Esophagus mucosa (tissue), 1 donor: Measurements from ENCODE around the gene DNAJC28. TPM values are rescaled to one million over a fixed set of nuclear protein-coding genes. Genes with fewer than 3 reads are reported as not detected.

ENCODE experiments used
- total RNA-seq: library from RNA; stranded (reverse); gene quantifications from one replicate; pipeline ENCODE4 v1.2.4, GENCODE V29; 2023
- donor health status: DM: yes; HTN: yes; CAD: no.

Gene DNAJC28
- total RNA-seq, 1 donor from 2014 or later: 0.52 TPM

Other genes starting within 250 kb of the DNAJC28 start
- 27.5 TPM for gene IL10RB, start 225.3 kb downstream of the DNAJC28 start, total RNA-seq
- 15.5 TPM for gene IFNAR1, start 166.7 kb downstream of the DNAJC28 start, total RNA-seq
- 86.8 TPM for gene IFNGR2, start 88.3 kb downstream of the DNAJC28 start, total RNA-seq
- gene TMEM50B, start 11.7 kb downstream of the DNAJC28 start, total RNA-seq: 15.1 TPM
- gene GART, start 50.4 kb upstream of the DNAJC28 start, total RNA-seq: 61.3 TPM
- 129 TPM for gene SON, start 51.3 kb upstream of the DNAJC28 start, total RNA-seq
- 8.2 TPM for gene DONSON, start 97.0 kb upstream of the DNAJC28 start, total RNA-seq
- 17.4 TPM for gene CRYZL1, start 150.0 kb upstream of the DNAJC28 start, total RNA-seq
- gene ITSN1, start 150.8 kb upstream of the DNAJC28 start, total RNA-seq: 9.8 TPM